ENCODE results near the gene CTSL. TPM values are rescaled to one million over a fixed set of nuclear protein-coding genes. Genes with fewer than 3 reads are reported as not detected.
"Not testable (repeated sequence)": the region's sequence is repeated elsewhere in the genome, so short reads cannot be mapped to it uniquely, and the experiment has no call there.

Gene CTSL
- polyA plus RNA-seq, 3 donors, result 22.0 to 28.8 (median 28.3) TPM

GRCh38 chr9:87753313-87753712 lies 27.4 kb downstream of the CTSL start:
- 29% methylated on average over 1 of the region's 2 CpGs for WGBS (ENCODE audit: insufficient coverage)
- DNase-seq, result no peak

GRCh38 chr9:87758330-87758729 lies 32.4 kb downstream of the CTSL start:
- H3K27me3 Mint-ChIP-seq (ENCODE audit: low read depth in 3 of 3), result peaks cover 2 to 25% (median 17%) of the 10 kb centered on the region in 3 donors
- H3K4me1 Mint-ChIP-seq; H3K4me3 ChIP-seq (replicated peaks in 1 of 3; ENCODE audit: low read depth in 2 of 3, low read length in 3 of 3); H3K4me3 Mint-ChIP-seq; H3K4me1 ChIP-seq (ENCODE audit: control insufficient read depth in 1 of 2, insufficient read depth in 2 of 2, low read length in 2 of 2); H3K4me2 ChIP-seq (replicated peaks; ENCODE audit: extremely low read depth, low read length, poor library complexity, severe bottlenecking); H3K27me3 ChIP-seq (ENCODE audit: control insufficient read depth in 2 of 2, insufficient read depth in 2 of 2, low read length in 2 of 2); H3K36me3 Mint-ChIP-seq; H3K27ac Mint-ChIP-seq; H3K27ac ChIP-seq (ENCODE audit: low read depth in 1 of 2, low read length in 2 of 2); DNase-seq; H3K9me3 ChIP-seq (replicated peaks in 1 of 2; ENCODE audit: control insufficient read depth in 1 of 2, insufficient read depth in 1 of 2, low read length in 2 of 2); H4K20me1 ChIP-seq (ENCODE audit: insufficient read depth, low read length); H3K9ac ChIP-seq (ENCODE audit: insufficient read depth, low read length, poor library complexity, severe bottlenecking); H3K36me3 ChIP-seq (replicated peaks in 1 of 2; ENCODE audit: control insufficient read depth in 1 of 2, insufficient read depth in 2 of 2, low read length in 2 of 2); H3K79me2 ChIP-seq (ENCODE audit: insufficient read depth, low read length); intact Hi-C loops (cut with micrococcal nuclease); H2AFZ ChIP-seq (ENCODE audit: insufficient read depth, low read depth, low read length, poor library complexity, severe bottlenecking): not testable (repeated sequence)
- WGBS (ENCODE audit: insufficient coverage), result 90% methylated on average over 2 of the region's 24 CpGs
- peaks cover 0 to 14% (median 8%) of the 10 kb centered on the region in 7 donors for H3K9me3 Mint-ChIP-seq

More at GRCh38 chr9:87753313-87753712, 27.4 kb downstream of the CTSL start:
- H3K36me3 ChIP-seq (replicated peaks in 1 of 2; ENCODE audit: control insufficient read depth in 1 of 2, insufficient read depth in 2 of 2, low read length in 2 of 2), result no peaks in the 10 kb centered on the region
- TF ChIP-seq, protein P1, sequence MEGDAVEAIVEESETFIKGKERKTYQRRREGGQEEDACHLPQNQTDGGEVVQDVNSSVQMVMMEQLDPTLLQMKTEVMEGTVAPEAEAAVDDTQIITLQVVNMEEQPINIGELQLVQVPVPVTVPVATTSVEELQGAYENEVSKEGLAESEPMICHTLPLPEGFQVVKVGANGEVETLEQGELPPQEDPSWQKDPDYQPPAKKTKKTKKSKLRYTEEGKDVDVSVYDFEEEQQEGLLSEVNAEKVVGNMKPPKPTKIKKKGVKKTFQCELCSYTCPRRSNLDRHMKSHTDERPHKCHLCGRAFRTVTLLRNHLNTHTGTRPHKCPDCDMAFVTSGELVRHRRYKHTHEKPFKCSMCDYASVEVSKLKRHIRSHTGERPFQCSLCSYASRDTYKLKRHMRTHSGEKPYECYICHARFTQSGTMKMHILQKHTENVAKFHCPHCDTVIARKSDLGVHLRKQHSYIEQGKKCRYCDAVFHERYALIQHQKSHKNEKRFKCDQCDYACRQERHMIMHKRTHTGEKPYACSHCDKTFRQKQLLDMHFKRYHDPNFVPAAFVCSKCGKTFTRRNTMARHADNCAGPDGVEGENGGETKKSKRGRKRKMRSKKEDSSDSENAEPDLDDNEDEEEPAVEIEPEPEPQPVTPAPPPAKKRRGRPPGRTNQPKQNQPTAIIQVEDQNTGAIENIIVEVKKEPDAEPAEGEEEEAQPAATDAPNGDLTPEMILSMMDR (IDR thresholded peaks at IDR 0.05), result no peak
- intact Hi-C loops (cut with micrococcal nuclease), result no loop called here
- H2AFZ ChIP-seq (ENCODE audit: insufficient read depth, low read depth, low read length, poor library complexity, severe bottlenecking), result no peak overlapping the region
- H3K79me2 ChIP-seq (ENCODE audit: insufficient read depth, low read length), result no peaks in the 10 kb centered on the region
- Mint-ChIP-seq H3K27me3 (ENCODE audit: low read depth in 3 of 3) (peaks cover 2 to 25% (median 15%) of the 10 kb centered on the region in 3 donors), H3K27ac (no peak overlapping the region), H3K4me1 (no peaks in the 10 kb centered on the region), H3K4me3 (no peak overlapping the region), H3K36me3 (no peaks in the 10 kb centered on the region), H3K9me3 (peaks cover 0 to 16% (median 8%) of the 10 kb centered on the region in 7 donors)
- no peak overlapping the region for H3K4me3 ChIP-seq (replicated peaks in 1 of 3; ENCODE audit: low read depth in 2 of 3, low read length in 3 of 3)
- no peak overlapping the region for H3K27ac ChIP-seq (ENCODE audit: low read depth in 1 of 2, low read length in 2 of 2)
- H4K20me1 ChIP-seq (ENCODE audit: insufficient read depth, low read length), result no peaks in the 10 kb centered on the region
- H3K9me3 ChIP-seq (replicated peaks in 1 of 2; ENCODE audit: control insufficient read depth in 1 of 2, insufficient read depth in 1 of 2, low read length in 2 of 2), result peaks cover 6 to 7% of the 10 kb centered on the region in 2 donors
- H3K4me1 ChIP-seq (ENCODE audit: control insufficient read depth in 1 of 2, insufficient read depth in 2 of 2, low read length in 2 of 2), result no peaks in the 10 kb centered on the region
- H3K27me3 ChIP-seq (ENCODE audit: control insufficient read depth in 2 of 2, insufficient read depth in 2 of 2, low read length in 2 of 2), result peaks cover 0 to 3% of the 10 kb centered on the region in 2 donors
- H3K4me2 ChIP-seq (replicated peaks; ENCODE audit: extremely low read depth, low read length, poor library complexity, severe bottlenecking), result no peak overlapping the region
- H3K9ac ChIP-seq (ENCODE audit: insufficient read depth, low read length, poor library complexity, severe bottlenecking), result no peak overlapping the region

- intact Hi-C loops (cut with micrococcal nuclease); H3K4me1 ChIP-seq (ENCODE audit: control insufficient read depth in 1 of 2, insufficient read depth in 2 of 2, low read length in 2 of 2); H3K27me3 ChIP-seq (ENCODE audit: control insufficient read depth in 2 of 2, insufficient read depth in 2 of 2, low read length in 2 of 2); H3K36me3 ChIP-seq (replicated peaks in 1 of 2; ENCODE audit: control insufficient read depth in 1 of 2, insufficient read depth in 2 of 2, low read length in 2 of 2); H3K4me3 Mint-ChIP-seq; H3K4me3 ChIP-seq (replicated peaks in 1 of 3; ENCODE audit: low read depth in 2 of 3, low read length in 3 of 3); H3K4me2 ChIP-seq (replicated peaks; ENCODE audit: extremely low read depth, low read length, poor library complexity, severe bottlenecking); H3K27ac ChIP-seq (ENCODE audit: low read depth in 1 of 2, low read length in 2 of 2); H3K9ac ChIP-seq (ENCODE audit: insufficient read depth, low read length, poor library complexity, severe bottlenecking); H3K9me3 Mint-ChIP-seq; H2AFZ ChIP-seq (ENCODE audit: insufficient read depth, low read depth, low read length, poor library complexity, severe bottlenecking); H3K79me2 ChIP-seq (ENCODE audit: insufficient read depth, low read length); H3K9me3 ChIP-seq (replicated peaks in 1 of 2; ENCODE audit: control insufficient read depth in 1 of 2, insufficient read depth in 1 of 2, low read length in 2 of 2); H3K4me1 Mint-ChIP-seq; DNase-seq; H3K27ac Mint-ChIP-seq; H3K36me3 Mint-ChIP-seq; H4K20me1 ChIP-seq (ENCODE audit: insufficient read depth, low read length): not testable (repeated sequence)
- H3K27me3 Mint-ChIP-seq (ENCODE audit: low read depth in 3 of 3), result peaks cover 2 to 21% (median 17%) of the 10 kb centered on the region in 3 donors
Measured at GRCh38 chr9:87759980-87760379, 34.1 kb downstream of the CTSL start.

Data from CD14-positive monocyte (primary cell).